HUES48 (cell line): ENCODE measurements around the gene SERINC5.
"Not testable (repeated sequence)": the region's sequence is repeated elsewhere in the genome, so short reads cannot be mapped to it uniquely, and the experiment has no call there.

Experiments
- H3K27ac ChIP-seq: one replicate; pipeline ENCODE4 v1.7.0; 2013; ENCODE audit warnings: low read depth, low read length, inconsistent platforms
- H3K27me3 ChIP-seq: 2 replicates; pipeline ENCODE4 v1.6.1; 2013; ENCODE audit warnings: mild to moderate bottlenecking, low read length; ENCODE audit not compliant: control insufficient read depth, insufficient read depth
- H3K36me3 ChIP-seq: 2 replicates; pipeline ENCODE4 v1.6.1; 2013; ENCODE audit warnings: low read length; ENCODE audit not compliant: control insufficient read depth, insufficient read depth
- H3K4me1 ChIP-seq: 2 replicates; pipeline ENCODE4 v1.6.1; 2013; ENCODE audit warnings: mild to moderate bottlenecking, low read length; ENCODE audit not compliant: control insufficient read depth, insufficient read depth
- H3K4me3 ChIP-seq: 2 replicates; pipeline ENCODE4 v1.5.1; 2013; ENCODE audit warnings: mild to moderate bottlenecking, low read depth, low read length
- H3K9ac ChIP-seq: 2 replicates; pipeline ENCODE4 v1.6.1; 2013; ENCODE audit warnings: mild to moderate bottlenecking, low read depth, low read length, moderate library complexity
- H3K9me3 ChIP-seq: 2 replicates; pipeline ENCODE4 v1.6.1; 2013; ENCODE audit warnings: low read length; ENCODE audit not compliant: control insufficient read depth, insufficient read depth

Gene SERINC5

GRCh38 chr5:80170117-80170535 lies 85.7 kb downstream of the SERINC5 start:
- Histone ChIP-seq H3K27ac (no peak overlapping the region), H3K36me3 (peaks cover 83% of the 10 kb centered on the region), H3K9ac (no peak overlapping the region), H3K4me1 (peaks cover 7% of the 10 kb centered on the region), H3K9me3 (no peaks in the 10 kb centered on the region), H3K27me3 (no peaks in the 10 kb centered on the region), H3K4me3 (no peak overlapping the region)

GRCh38 chr5:80168388-80169028 lies 87.3 kb downstream of the SERINC5 start:
- Histone ChIP-seq H3K36me3 (peaks cover 88% of the 10 kb centered on the region), H3K4me3 (no peak overlapping the region), H3K9ac (no peak overlapping the region), H3K4me1 (peaks cover 1% of the 10 kb centered on the region; the same call in 1 of the 2 replicates), H3K27ac (no peak overlapping the region), H3K9me3 (no peaks in the 10 kb centered on the region), H3K27me3 (no peaks in the 10 kb centered on the region)

- peaks cover 77% of the 10 kb centered on the region for H3K36me3 ChIP-seq
- no peak overlapping the region for H3K4me3 ChIP-seq
- no peak overlapping the region for H3K9ac ChIP-seq
- no peaks in the 10 kb centered on the region for H3K27me3 ChIP-seq
- no peaks in the 10 kb centered on the region for H3K9me3 ChIP-seq
- H3K27ac ChIP-seq: no peak overlapping the region
- H3K4me1 ChIP-seq: peaks cover 13% of the 10 kb centered on the region
Observed at GRCh38 chr5:80165452-80165851, 90.4 kb downstream of the SERINC5 start.

- H3K27me3 ChIP-seq: no peaks in the 10 kb centered on the region
- no peak overlapping the region for H3K4me3 ChIP-seq
- H3K9me3 ChIP-seq: no peaks in the 10 kb centered on the region
- peaks cover 36% of the 10 kb centered on the region for H3K4me1 ChIP-seq
- H3K27ac ChIP-seq: peak overlapping the region; percentile 50
- no peak overlapping the region for H3K9ac ChIP-seq
- H3K36me3 ChIP-seq: peaks cover 63% of the 10 kb centered on the region
Observed at GRCh38 chr5:80161165-80161564, 94.7 kb downstream of the SERINC5 start.

GRCh38 chr5:80160242-80160641 lies 95.6 kb downstream of the SERINC5 start:
- peaks cover 54% of the 10 kb centered on the region for H3K36me3 ChIP-seq
- H3K27ac ChIP-seq: peak overlapping the region; percentile 23
- no peak overlapping the region for H3K9ac ChIP-seq
- H3K4me1 ChIP-seq: peaks cover 36% of the 10 kb centered on the region
- H3K4me3 ChIP-seq: no peak overlapping the region
- no peaks in the 10 kb centered on the region for H3K27me3 ChIP-seq
- no peaks in the 10 kb centered on the region for H3K9me3 ChIP-seq

- H3K27me3 ChIP-seq: no peaks in the 10 kb centered on the region
- H3K36me3 ChIP-seq: peaks cover 47% of the 10 kb centered on the region
- H3K4me1 ChIP-seq: peaks cover 36% of the 10 kb centered on the region
- peak overlapping the region; percentile 23 for H3K27ac ChIP-seq
- H3K9ac ChIP-seq: no peak overlapping the region
- H3K9me3 ChIP-seq: no peaks in the 10 kb centered on the region
- H3K4me3 ChIP-seq: no peak overlapping the region
Observed at GRCh38 chr5:80159133-80159815, 96.6 kb downstream of the SERINC5 start.

GRCh38 chr5:80156156-80156555 lies 99.7 kb downstream of the SERINC5 start:
- Histone ChIP-seq H3K4me1 (peaks cover 25% of the 10 kb centered on the region), H3K36me3 (peaks cover 53% of the 10 kb centered on the region), H3K4me3 (no peak overlapping the region), H3K27me3 (no peaks in the 10 kb centered on the region), H3K27ac (peak overlapping the region; percentile 61), H3K9ac (no peak overlapping the region), H3K9me3 (no peaks in the 10 kb centered on the region)

- no peak overlapping the region for H3K9ac ChIP-seq
- peaks cover 20% of the 10 kb centered on the region for H3K4me1 ChIP-seq
- no peaks in the 10 kb centered on the region for H3K9me3 ChIP-seq
- no peak overlapping the region for H3K4me3 ChIP-seq
- H3K27me3 ChIP-seq: no peaks in the 10 kb centered on the region
- peaks cover 53% of the 10 kb centered on the region for H3K36me3 ChIP-seq
- H3K27ac ChIP-seq: no peak overlapping the region
Observed at GRCh38 chr5:80154749-80155148, 101.1 kb downstream of the SERINC5 start.

- Histone ChIP-seq H3K36me3 (peaks cover 58% of the 10 kb centered on the region), H3K4me1 (peaks cover 20% of the 10 kb centered on the region)
- not testable (repeated sequence) for H3K4me3 ChIP-seq, H3K27ac ChIP-seq, H3K9ac ChIP-seq, H3K9me3 ChIP-seq, H3K27me3 ChIP-seq
Observed at GRCh38 chr5:80154289-80154688, 101.6 kb downstream of the SERINC5 start.

GRCh38 chr5:80153586-80154126 lies 102.2 kb downstream of the SERINC5 start:
- Histone ChIP-seq H3K36me3 (peaks cover 60% of the 10 kb centered on the region), H3K9me3 (no peaks in the 10 kb centered on the region), H3K9ac (no peak overlapping the region), H3K4me1 (peaks cover 20% of the 10 kb centered on the region), H3K4me3 (no peak overlapping the region), H3K27ac (no peak overlapping the region), H3K27me3 (no peaks in the 10 kb centered on the region)

- H3K27ac ChIP-seq: no peak overlapping the region
- no peaks in the 10 kb centered on the region for H3K27me3 ChIP-seq
- peaks cover 55% of the 10 kb centered on the region for H3K36me3 ChIP-seq
- no peak overlapping the region for H3K4me3 ChIP-seq
- no peaks in the 10 kb centered on the region for H3K9me3 ChIP-seq
- H3K4me1 ChIP-seq: peaks cover 17% of the 10 kb centered on the region
- no peak overlapping the region for H3K9ac ChIP-seq
Observed at GRCh38 chr5:80152778-80153177, 103.1 kb downstream of the SERINC5 start.
